Colonic mucosa (tissue), 4 donors: Measurements from ENCODE around the gene MPHOSPH6. TPM values are rescaled to one million over a fixed set of nuclear protein-coding genes. Genes with fewer than 3 reads are reported as not detected.

Experiments
- DNase-seq: peaks from one replicate; pipeline ENCODE4 v3.0.0-alpha.2; 2020
- H3K27ac ChIP-seq: fragments of 200-600 bp; one replicate; pipeline ENCODE4 v1.8.0; 2021
- H3K27me3 ChIP-seq: fragments of 200-600 bp; one replicate; pipeline ENCODE4 v1.8.0; 2021
- H3K36me3 ChIP-seq: fragments of 200-600 bp; one replicate; pipeline ENCODE4 v1.8.0; 2021
- H3K4me1 ChIP-seq: fragments of 200-600 bp; one replicate; pipeline ENCODE4 v1.8.0; 2021; ENCODE audit warnings: mild to moderate bottlenecking
- H3K4me3 ChIP-seq: fragments of 200-600 bp; one replicate; pipeline ENCODE4 v1.8.0; 2021
- H3K9ac ChIP-seq, 2 donors: one replicate each; pipeline ENCODE4 v1.7.0; 2013; ENCODE audit warnings: control low read depth in 2 of 2, low read depth in 2 of 2, low read length in 2 of 2
- H3K9me3 ChIP-seq: fragments of 200-600 bp; one replicate; pipeline ENCODE4 v1.8.0; 2021
- intact Hi-C: fragments of 100-400 bp; cut with DNase I; formaldehyde crosslinking; loops from one replicate; pipeline ENCODE4 v1.14.1; 2022
- total RNA-seq, 2 donors: library from RNA; stranded (reverse); fragmentation: NEBNext Ultra II Directional in 1 of 2; extraction: Animal tissue kit (Norgen Biotek cat#: 25700) in 1 of 2; gene quantifications; one replicate each; pipeline ENCODE4 v1.2.1, GENCODE V29; 2021
- TF ChIP-seq, protein P1 (sequence below): fragments of 200-600 bp; IDR thresholded peaks from one replicate; pipeline ENCODE4 v1.8.0; 2022; ENCODE audit warnings: antibody characterized with exemption, mild to moderate bottlenecking
- donor health status: healthy.
- donor health status: DM: no; HTN: no; CAD: no.
- donor health status: DM: no; HTN: no; CAD: no.

Gene MPHOSPH6
- total RNA-seq, 2 donors from 2014 or later = 18.1 to 22.8 TPM

DNA sequence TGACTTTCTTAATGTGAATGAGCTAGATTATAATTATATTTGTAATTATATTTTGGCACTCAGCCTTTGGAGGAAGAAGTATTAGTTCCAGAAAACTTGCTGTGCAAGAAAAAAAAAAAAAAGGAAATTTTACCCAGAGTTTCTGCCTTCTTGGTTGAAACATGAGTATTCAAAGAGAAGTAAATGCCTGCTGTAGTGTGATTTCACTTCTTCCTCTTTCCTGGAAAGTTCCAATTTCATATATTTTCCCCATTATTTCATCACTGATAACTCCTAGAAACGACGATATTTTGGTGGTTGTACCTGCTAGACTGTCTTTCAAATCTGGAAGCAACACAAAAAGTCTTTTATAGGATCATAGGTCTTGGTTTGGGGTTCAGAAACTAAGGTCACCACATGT, 20.4 kb upstream of the MPHOSPH6 start:
- Histone ChIP-seq H3K27ac (no peak overlapping the region), H3K4me1 (no peaks in the 10 kb centered on the region), H3K27me3 (no peaks in the 10 kb centered on the region), H3K4me3 (no peak overlapping the region), H3K36me3 (no peaks in the 10 kb centered on the region), H3K9me3 (no peaks in the 10 kb centered on the region), H3K9ac (no peak overlapping the region)
- TF ChIP-seq, protein P1, sequence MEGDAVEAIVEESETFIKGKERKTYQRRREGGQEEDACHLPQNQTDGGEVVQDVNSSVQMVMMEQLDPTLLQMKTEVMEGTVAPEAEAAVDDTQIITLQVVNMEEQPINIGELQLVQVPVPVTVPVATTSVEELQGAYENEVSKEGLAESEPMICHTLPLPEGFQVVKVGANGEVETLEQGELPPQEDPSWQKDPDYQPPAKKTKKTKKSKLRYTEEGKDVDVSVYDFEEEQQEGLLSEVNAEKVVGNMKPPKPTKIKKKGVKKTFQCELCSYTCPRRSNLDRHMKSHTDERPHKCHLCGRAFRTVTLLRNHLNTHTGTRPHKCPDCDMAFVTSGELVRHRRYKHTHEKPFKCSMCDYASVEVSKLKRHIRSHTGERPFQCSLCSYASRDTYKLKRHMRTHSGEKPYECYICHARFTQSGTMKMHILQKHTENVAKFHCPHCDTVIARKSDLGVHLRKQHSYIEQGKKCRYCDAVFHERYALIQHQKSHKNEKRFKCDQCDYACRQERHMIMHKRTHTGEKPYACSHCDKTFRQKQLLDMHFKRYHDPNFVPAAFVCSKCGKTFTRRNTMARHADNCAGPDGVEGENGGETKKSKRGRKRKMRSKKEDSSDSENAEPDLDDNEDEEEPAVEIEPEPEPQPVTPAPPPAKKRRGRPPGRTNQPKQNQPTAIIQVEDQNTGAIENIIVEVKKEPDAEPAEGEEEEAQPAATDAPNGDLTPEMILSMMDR = no peak
- intact Hi-C loops = no loop called here
- DNase-seq = no peak

DNA sequence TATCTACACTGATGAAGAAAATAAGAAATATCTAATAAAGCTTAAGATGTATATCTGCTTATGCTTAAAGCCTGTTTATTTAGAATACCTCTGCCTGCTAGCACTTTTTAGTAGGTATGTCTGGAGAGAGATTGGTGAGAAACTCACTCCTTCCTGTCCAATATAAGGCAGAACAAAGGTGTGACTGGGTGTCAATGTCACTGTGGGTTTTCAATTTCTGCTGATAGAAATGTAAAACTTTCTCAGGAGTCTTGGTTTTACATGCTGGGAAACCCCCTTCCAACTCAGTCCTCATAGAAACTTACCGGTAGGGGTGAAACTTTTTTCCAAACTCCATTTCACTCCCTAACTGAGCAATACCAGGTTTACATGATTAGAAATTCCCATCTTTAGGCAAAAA, 17.8 kb upstream of the MPHOSPH6 start:
- DNase-seq = no peak
- Histone ChIP-seq H3K27me3 (no peaks in the 10 kb centered on the region), H3K4me1 (no peaks in the 10 kb centered on the region), H3K36me3 (no peaks in the 10 kb centered on the region), H3K27ac (no peak overlapping the region), H3K9ac (no peak overlapping the region), H3K4me3 (no peak overlapping the region), H3K9me3 (no peaks in the 10 kb centered on the region)
- intact Hi-C loops = no loop called here
- TF ChIP-seq, protein P1 = no peak

DNA sequence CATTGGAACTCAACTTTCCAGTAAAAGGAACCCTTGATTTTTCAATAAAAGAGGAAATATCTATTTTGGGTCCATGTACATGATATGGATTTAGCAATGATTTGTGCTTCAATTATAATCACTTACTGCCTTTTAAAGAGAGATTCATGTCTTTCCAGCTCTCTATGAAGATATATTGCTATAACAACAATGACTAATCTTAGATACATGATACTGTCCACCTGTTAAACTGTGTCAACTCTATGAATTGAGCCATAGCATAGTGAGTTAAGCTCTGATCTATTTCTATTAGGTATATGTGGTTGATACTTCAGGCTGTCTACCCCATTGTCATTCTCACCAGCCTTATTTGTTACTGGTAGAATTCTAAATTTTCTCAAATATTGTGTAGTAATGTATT, 15.0 kb upstream of the MPHOSPH6 start:
- DNase-seq = no peak
- Histone ChIP-seq H3K27me3 (no peaks in the 10 kb centered on the region), H3K9ac (no peak overlapping the region), H3K36me3 (no peaks in the 10 kb centered on the region), H3K9me3 (no peaks in the 10 kb centered on the region), H3K4me3 (no peak overlapping the region), H3K4me1 (no peaks in the 10 kb centered on the region), H3K27ac (no peak overlapping the region)
- intact Hi-C loops = no loop called here
- TF ChIP-seq, protein P1 = no peak

DNA sequence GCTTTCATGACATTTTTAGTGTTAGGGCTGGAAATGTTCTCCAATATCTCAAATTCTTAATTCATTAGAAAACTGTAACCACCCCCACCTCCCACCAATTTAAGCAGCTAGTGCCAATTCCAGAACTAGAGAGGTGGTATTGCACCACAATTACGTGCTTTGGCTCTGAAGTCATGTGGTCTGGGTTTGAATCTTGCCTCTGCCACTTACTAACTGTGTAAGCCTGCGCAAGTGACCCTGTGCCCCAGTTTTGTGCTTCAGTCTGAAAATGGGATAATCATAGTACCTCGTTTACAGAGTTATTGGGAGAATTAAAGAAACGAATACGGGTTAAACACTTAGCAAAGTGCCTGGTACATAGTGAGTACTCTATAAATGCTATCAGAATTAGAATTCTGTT, 14.2 kb upstream of the MPHOSPH6 start:
- Histone ChIP-seq H3K27me3 (no peaks in the 10 kb centered on the region), H3K4me1 (no peaks in the 10 kb centered on the region), H3K36me3 (no peaks in the 10 kb centered on the region), H3K27ac (no peak overlapping the region), H3K4me3 (no peak overlapping the region), H3K9ac (no peak overlapping the region), H3K9me3 (no peaks in the 10 kb centered on the region)
- intact Hi-C loops = no loop called here
- TF ChIP-seq, protein P1 = no peak
- no peak for DNase-seq

DNA sequence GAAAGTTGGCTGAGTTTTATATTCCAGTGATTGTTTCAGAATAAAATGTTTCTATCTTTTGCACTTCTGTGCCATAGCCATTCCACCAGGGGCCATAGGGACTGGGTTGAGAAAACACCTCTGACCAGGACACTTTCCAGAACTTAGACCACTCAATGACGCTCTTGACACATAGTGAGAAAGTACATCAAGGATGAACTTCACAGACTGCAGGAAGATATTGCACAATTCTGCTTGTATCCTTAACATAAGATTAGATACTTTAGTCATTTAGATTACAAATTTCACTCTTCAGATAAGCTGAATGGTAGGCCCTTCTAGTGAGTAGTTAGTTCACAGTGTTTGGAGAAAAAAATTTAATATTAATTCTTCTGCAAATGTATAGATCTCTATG, 13.0 kb upstream of the MPHOSPH6 start:
- H3K4me3 ChIP-seq = no peak overlapping the region
- H3K36me3 ChIP-seq = no peaks in the 10 kb centered on the region
- H3K27ac ChIP-seq = no peak overlapping the region
- no peak for DNase-seq
- H3K27me3 ChIP-seq = no peaks in the 10 kb centered on the region
- no peaks in the 10 kb centered on the region for H3K9me3 ChIP-seq
- TF ChIP-seq, protein P1 = no peak
- intact Hi-C loops = no loop called here
- no peaks in the 10 kb centered on the region for H3K4me1 ChIP-seq
- no peak overlapping the region for H3K9ac ChIP-seq
